SK-N-SH (cell line): ENCODE measurements around the gene NME3. TPM values are rescaled to one million over a fixed set of nuclear protein-coding genes. Genes with fewer than 3 reads are reported as not detected.

ENCODE experiments used
- CTCF ChIA-PET: fragments of 300-600, 350-600 bp; formaldehyde crosslinking; extraction: SDS; loops from one replicate; lab custom pipeline; 2021; lab: Yijun Ruan, JAX
- POLR2A ChIA-PET: fragments of 350-600 bp; sonication (Branson Sonifier 250); formaldehyde crosslinking; extraction: SDS; loops from one replicate; lab custom pipeline; 2020; ENCODE audit warnings: antibody characterized with exemption, inconsistent platforms; lab: Yijun Ruan, JAX
- DNase-seq: peaks from one replicate; pipeline ENCODE4 v3.0.0; 2012
- H2AFZ ChIP-seq: fragments of 200-600 bp; sonication (generic); 2 replicates; pipeline ENCODE4 v1.8.1; 2016; ENCODE audit warnings: antibody characterized with exemption, mild to moderate bottlenecking, low read depth
- H3F3A ChIP-seq: fragments of 200-600 bp; sonication (generic); replicated peaks from 2 replicates; pipeline ENCODE3; 2016; ENCODE audit warnings: antibody characterized with exemption, mild to moderate bottlenecking; ENCODE audit not compliant: insufficient read depth
- H3K27ac ChIP-seq, 2 experiments: fragments of 200-500 bp in 1 of 2; fragments of 200-600 bp in 1 of 2; sonication (Bioruptor generic) in 1 of 2; sonication (generic), shearing (Covaris generic) in 1 of 2; 2 replicates each; pipeline versions ENCODE4 v1.5.1 to v1.6.1; 2014 to 2016; ENCODE audit warnings: low read depth in 2 of 2, inconsistent platforms in 1 of 2, low read length in 1 of 2, mild to moderate bottlenecking in 1 of 2, mixed read lengths in 1 of 2
- H3K27me3 ChIP-seq: fragments of 200-600 bp; sonication (generic), shearing (Covaris generic); 2 replicates; pipeline ENCODE4 v1.6.1; 2016; ENCODE audit warnings: mixed run types; ENCODE audit not compliant: insufficient read depth
- H3K36me3 ChIP-seq, 2 experiments: fragments of 200-500 bp in 1 of 2; fragments of 200-600 bp in 1 of 2; sonication (Bioruptor generic) in 1 of 2; sonication (generic) in 1 of 2; replicated peaks in 1 of 2; 2 replicates each; pipeline versions ENCODE3 to v1.5.1; 2014 to 2016; ENCODE audit warnings: low read length in 1 of 2, mild to moderate bottlenecking in 1 of 2; ENCODE audit not compliant: insufficient read depth in 2 of 2, control insufficient read depth in 1 of 2
- H3K4me1 ChIP-seq, 2 experiments: fragments of 200-500 bp in 1 of 2; fragments of 200-600 bp in 1 of 2; sonication (Bioruptor generic) in 1 of 2; sonication (generic), shearing (Covaris generic) in 1 of 2; 2 replicates each; pipeline versions ENCODE4 v1.5.1 to v1.6.1; 2014 to 2016; ENCODE audit warnings: low read depth in 1 of 2, low read length in 1 of 2, mixed run types in 1 of 2; ENCODE audit not compliant: insufficient read depth in 2 of 2, control insufficient read depth in 1 of 2
- H3K4me2 ChIP-seq: fragments of 200-600 bp; sonication (generic), shearing (Covaris generic); 2 replicates; pipeline ENCODE4 v1.6.1; 2017; ENCODE audit warnings: mixed run types
- H3K4me3 ChIP-seq, 2 experiments: fragments of 200-500 bp in 1 of 2; fragments of 200-600 bp in 1 of 2; sonication (Bioruptor generic) in 1 of 2; sonication (generic), shearing (Covaris generic) in 1 of 2; 2 replicates each; pipeline versions ENCODE4 v1.5.1 to v1.8.1; 2014 to 2016; ENCODE audit warnings: low read depth in 2 of 2, inconsistent platforms in 1 of 2, low read length in 1 of 2, mild to moderate bottlenecking in 1 of 2, mixed read lengths in 1 of 2, moderate library complexity in 1 of 2
- H3K79me2 ChIP-seq: fragments of 200-600 bp; sonication (generic); 2 replicates; pipeline ENCODE4 v1.8.1; 2017; ENCODE audit warnings: mild to moderate bottlenecking; ENCODE audit not compliant: insufficient read depth
- H3K9ac ChIP-seq: fragments of 200-600 bp; sonication (generic); 2 replicates; pipeline ENCODE4 v1.6.1; 2017; ENCODE audit warnings: mixed run types
- H3K9me2 ChIP-seq: fragments of 200-600 bp; sonication (generic); 2 replicates; pipeline ENCODE4 v1.6.1; 2017; ENCODE audit warnings: mixed run types
- H3K9me3 ChIP-seq: fragments of 200-600 bp; sonication (generic); 2 replicates; pipeline ENCODE4 v1.6.1; 2017; ENCODE audit warnings: mixed run types, mild to moderate bottlenecking, moderate library complexity
- H4K20me1 ChIP-seq: fragments of 200-600 bp; sonication (generic); 2 replicates; pipeline ENCODE4 v1.6.1; 2017; ENCODE audit warnings: mild to moderate bottlenecking, mixed run types; ENCODE audit not compliant: insufficient read depth
- EZH2phosphoT487 ChIP-seq: fragments of 200-600 bp; sonication (generic); IDR thresholded peaks from 2 replicates; pipeline ENCODE4 v1.6.1; 2017; ENCODE audit warnings: low read depth, mixed run types, mild to moderate bottlenecking, antibody characterized with exemption, moderate library complexity, borderline replicate concordance
- FOXJ3 ChIP-seq: sonication (generic); formaldehyde crosslinking; IDR thresholded peaks from 2 replicates; pipeline ENCODE4 v1.5.1; 2020; ENCODE audit warnings: mild to moderate bottlenecking, missing genetic modification reagents
- GABPA ChIP-seq: IDR thresholded peaks from 2 replicates; pipeline ENCODE4 v1.4.0; 2012; ENCODE audit warnings: low read depth, mild to moderate bottlenecking
- GATA2 ChIP-seq: sonication (generic); formaldehyde crosslinking; IDR thresholded peaks from 2 replicates; pipeline ENCODE4 v1.5.0; 2020; ENCODE audit warnings: mild to moderate bottlenecking, missing genetic modification reagents
- NRF1 ChIP-seq: IDR thresholded peaks from 2 replicates; pipeline ENCODE4 v1.6.1; 2012; ENCODE audit warnings: low read depth, mild to moderate bottlenecking, low read length
- POLR2AphosphoS5 ChIP-seq: IDR thresholded peaks from 2 replicates; pipeline ENCODE4 v1.6.1; 2012; ENCODE audit warnings: low read depth, low read length
- RCOR1 ChIP-seq: fragments of 150-350 bp; IDR thresholded peaks from 2 replicates; pipeline ENCODE4 v1.6.1; 2017; ENCODE audit warnings: antibody characterized with exemption, low read length
- REST ChIP-seq: IDR thresholded peaks from 2 replicates; pipeline ENCODE4 v1.6.1; 2012; ENCODE audit warnings: mild to moderate bottlenecking, low read depth, low read length, moderate library complexity
- YY1 ChIP-seq: IDR thresholded peaks from 2 replicates; pipeline ENCODE4 v1.4.0; 2012; ENCODE audit warnings: low read depth, mild to moderate bottlenecking
- ZBTB33 ChIP-seq: IDR thresholded peaks from 2 replicates; pipeline ENCODE4 v1.4.0; 2012; ENCODE audit warnings: low read depth, borderline replicate concordance
- WGBS: methylation state at CpG from one replicate; pipeline ENCODE4 v1.1.6; 2017; ENCODE audit warnings: low lambda C conversion rate; 5-methylcytosine and 5-hydroxymethylcytosine counted together
- polyA plus RNA-seq, 3 experiments: library from polyadenylated mRNA; depleted of rRNA; stranded (reverse); fragments of >200 nt; gene quantifications; 2 replicates each; pipeline ENCODE4 v1.2.3, GENCODE V29; 2012
- TF ChIP-seq, protein P1 (sequence below): fragments of 150-350 bp; IDR thresholded peaks from 2 replicates; pipeline ENCODE4 v1.6.1; 2017; ENCODE audit warnings: antibody characterized with exemption, low read length, low read depth, borderline replicate concordance
- TF ChIP-seq, protein P2 (sequence below): IDR thresholded peaks from 2 replicates; pipeline ENCODE4 v1.4.0; 2012; ENCODE audit warnings: low read depth, borderline replicate concordance

Gene NME3
- polyA plus RNA-seq, 1 of the 3 experiments (the other 2 are of a cell fraction), result 77.2 TPM

GRCh38 chr16:1762196-1762878, 9.0 kb downstream of the NME3 start:
- no peaks in the 10 kb centered on the region for H4K20me1 ChIP-seq
- H3K4me3 ChIP-seq, result no peak overlapping the region
- peaks cover 0 to 69% of the 10 kb centered on the region in 2 experiments for H3K36me3 ChIP-seq
- WGBS, result 96% methylated on average over 19 of the region's 30 CpGs
- no peak for DNase-seq
- H3K9me3 ChIP-seq, result no peaks in the 10 kb centered on the region
- H3K9ac ChIP-seq, result no peak overlapping the region
- no peaks in the 10 kb centered on the region for H3K79me2 ChIP-seq
- H3K27me3 ChIP-seq, result no peaks in the 10 kb centered on the region
- no peak overlapping the region for H3K4me2 ChIP-seq
- no peaks in the 10 kb centered on the region for H3K4me1 ChIP-seq
- ChIA-PET POLR2A (no interaction called here), CTCF (interaction anchor here (0.9 to 1.9 kb wide), 3 partner anchors 10 to 56 kb away, joined by 4 to 7 read pairs (median 5); partner anchors contain the start of genes EME2, MAPK8IP3 and MRPS34)
- H3F3A ChIP-seq, result no peaks in the 10 kb centered on the region
- no peaks in the 10 kb centered on the region for H3K9me2 ChIP-seq
- no peak overlapping the region for H2AFZ ChIP-seq
- TF ChIP-seq RCOR1, result no peak
- TF ChIP-seq FOXJ3 (CRISPR knock-in tag), result no peak
- TF ChIP-seq YY1, result no peak
- TF ChIP-seq, protein P1, sequence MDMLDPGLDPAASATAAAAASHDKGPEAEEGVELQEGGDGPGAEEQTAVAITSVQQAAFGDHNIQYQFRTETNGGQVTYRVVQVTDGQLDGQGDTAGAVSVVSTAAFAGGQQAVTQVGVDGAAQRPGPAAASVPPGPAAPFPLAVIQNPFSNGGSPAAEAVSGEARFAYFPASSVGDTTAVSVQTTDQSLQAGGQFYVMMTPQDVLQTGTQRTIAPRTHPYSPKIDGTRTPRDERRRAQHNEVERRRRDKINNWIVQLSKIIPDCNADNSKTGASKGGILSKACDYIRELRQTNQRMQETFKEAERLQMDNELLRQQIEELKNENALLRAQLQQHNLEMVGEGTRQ, result no peak
- TF ChIP-seq GATA2 (CRISPR knock-in tag), result no peak
- no peak for TF ChIP-seq REST
- no peak for TF ChIP-seq POLR2AphosphoS5
- TF ChIP-seq, all 33 proteins: peak for 0
- no peak overlapping the region for H3K27ac ChIP-seq

- no peak overlapping the region for H3K9ac ChIP-seq
- no peaks in the 10 kb centered on the region for H3K4me1 ChIP-seq
- no peak overlapping the region for H3K27ac ChIP-seq
- POLR2A ChIA-PET, result no interaction called here
- no peaks in the 10 kb centered on the region for H3F3A ChIP-seq
- CTCF ChIA-PET, result no interaction called here
- peaks cover 0 to 63% of the 10 kb centered on the region in 2 experiments for H3K36me3 ChIP-seq
- H3K4me2 ChIP-seq, result no peak overlapping the region
- H3K9me3 ChIP-seq, result no peaks in the 10 kb centered on the region
- H4K20me1 ChIP-seq, result no peaks in the 10 kb centered on the region
- no peak overlapping the region for H2AFZ ChIP-seq
- DNase-seq, result no peak
- H3K79me2 ChIP-seq, result no peaks in the 10 kb centered on the region
- no peaks in the 10 kb centered on the region for H3K27me3 ChIP-seq
- WGBS, result 91% methylated on average over 13 of the region's 15 CpGs
- H3K4me3 ChIP-seq, result no peak overlapping the region
- H3K9me2 ChIP-seq, result no peaks in the 10 kb centered on the region
- TF ChIP-seq NRF1 (no peak), REST (no peak), POLR2AphosphoS5 (no peak), GABPA (no peak), ZBTB33 (no peak), EZH2phosphoT487 (no peak)
- TF ChIP-seq, protein P2, sequence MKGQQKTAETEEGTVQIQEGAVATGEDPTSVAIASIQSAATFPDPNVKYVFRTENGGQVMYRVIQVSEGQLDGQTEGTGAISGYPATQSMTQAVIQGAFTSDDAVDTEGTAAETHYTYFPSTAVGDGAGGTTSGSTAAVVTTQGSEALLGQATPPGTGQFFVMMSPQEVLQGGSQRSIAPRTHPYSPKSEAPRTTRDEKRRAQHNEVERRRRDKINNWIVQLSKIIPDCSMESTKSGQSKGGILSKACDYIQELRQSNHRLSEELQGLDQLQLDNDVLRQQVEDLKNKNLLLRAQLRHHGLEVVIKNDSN, result no peak
- TF ChIP-seq, protein P1, result no peak
Observed at GRCh38 chr16:1761751-1762150, 9.6 kb downstream of the NME3 start.
